Right renal cortex interstitium (tissue), 3 donors: ENCODE data around the gene TRIB2. TPM values are rescaled to one million over a fixed set of nuclear protein-coding genes. Genes with fewer than 3 reads are reported as not detected.
"Not testable (repeated sequence)": the region's sequence is repeated elsewhere in the genome, so short reads cannot be mapped to it uniquely, and the experiment has no call there.

Experiments used
- DNase-seq, 3 donors: peaks; one replicate each; pipeline ENCODE4 v3.0.0-alpha.2; 2013; ENCODE audit warnings: low read depth in 3 of 3, low spot score in 2 of 3
- polyA plus RNA-seq, 3 donors: library from polyadenylated mRNA; unstranded; fragments of 120-200 nt; gene quantifications; one replicate each; pipeline ENCODE4 v1.2.1, GENCODE V29; 2013; ENCODE audit not compliant: insufficient read length in 3 of 3

TRIB2 gene
- polyA plus RNA-seq, result 100 to 1,000 TPM; 205 to 235 (median 233) TPM

DNA sequence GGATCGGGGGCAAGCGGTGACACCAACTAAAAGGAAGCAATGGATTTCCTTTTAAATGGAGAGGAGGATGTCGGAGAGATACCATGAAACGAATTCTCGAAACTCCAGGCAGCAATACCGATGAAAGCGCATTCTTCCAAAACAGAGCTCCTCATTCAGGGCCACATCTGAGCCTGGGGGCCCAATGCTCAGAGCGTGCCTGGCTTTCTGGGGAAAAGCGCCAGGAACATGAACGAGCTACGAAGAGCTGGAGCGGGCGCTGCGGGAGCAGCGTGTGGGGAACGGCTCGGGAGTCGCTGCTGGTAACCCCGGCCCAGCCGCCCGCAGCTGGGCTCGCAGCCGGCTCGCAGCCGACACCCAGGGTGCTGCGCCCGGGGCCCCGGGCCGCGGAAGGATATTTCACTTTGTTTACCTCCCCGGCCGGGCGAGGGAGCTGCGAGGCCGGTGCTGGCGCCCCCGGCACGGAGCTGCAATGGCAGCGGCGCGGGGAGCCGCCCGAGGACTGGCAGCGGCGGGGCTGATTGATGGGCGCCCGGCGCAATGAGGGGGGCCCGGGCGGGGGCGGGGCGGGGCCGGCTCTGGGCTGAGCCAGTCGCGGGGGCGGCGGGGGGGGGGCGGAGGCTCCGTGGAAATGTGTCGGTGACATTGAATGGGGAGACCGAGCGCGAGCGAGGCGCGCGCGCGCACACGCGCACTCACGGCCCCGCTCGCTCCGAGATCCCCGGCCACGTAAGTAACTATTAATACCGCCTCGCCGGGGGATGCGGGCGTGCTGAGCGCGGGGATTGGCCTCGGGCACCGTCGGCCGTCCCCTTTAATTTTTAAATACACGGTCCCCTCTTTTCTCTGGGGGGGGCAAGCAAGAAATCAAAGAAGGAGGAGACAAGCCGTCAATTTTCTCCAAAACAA is at the start of gene TRIB2:
TRIB2 (plus strand) TSS at position 655 of the 909 bp plus-strand sequence. CDS start 1,372 bp downstream, outside the sequence.
- peak in 1 of 3 donors; percentile 65 for DNase-seq

DNA sequence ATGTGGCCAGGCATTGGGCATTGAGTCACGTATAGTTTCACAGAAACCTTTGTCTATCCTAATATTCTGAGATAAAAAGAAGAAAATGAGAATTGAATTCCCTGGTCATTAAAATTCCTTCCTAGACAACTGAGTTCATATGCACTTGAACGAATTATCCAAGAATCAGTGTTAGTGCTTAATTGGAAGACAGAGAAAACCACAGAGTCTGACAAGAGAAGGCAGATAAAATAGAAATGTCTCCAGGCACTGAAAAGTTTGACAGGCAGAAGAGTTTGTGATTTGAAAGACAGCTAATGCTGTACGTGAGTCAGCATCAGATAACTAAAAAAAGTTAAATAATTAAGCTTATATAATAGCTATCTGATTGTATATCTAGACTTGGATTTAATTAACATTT is 47.7 kb upstream of the TRIB2 start:
- no peak for DNase-seq

DNA sequence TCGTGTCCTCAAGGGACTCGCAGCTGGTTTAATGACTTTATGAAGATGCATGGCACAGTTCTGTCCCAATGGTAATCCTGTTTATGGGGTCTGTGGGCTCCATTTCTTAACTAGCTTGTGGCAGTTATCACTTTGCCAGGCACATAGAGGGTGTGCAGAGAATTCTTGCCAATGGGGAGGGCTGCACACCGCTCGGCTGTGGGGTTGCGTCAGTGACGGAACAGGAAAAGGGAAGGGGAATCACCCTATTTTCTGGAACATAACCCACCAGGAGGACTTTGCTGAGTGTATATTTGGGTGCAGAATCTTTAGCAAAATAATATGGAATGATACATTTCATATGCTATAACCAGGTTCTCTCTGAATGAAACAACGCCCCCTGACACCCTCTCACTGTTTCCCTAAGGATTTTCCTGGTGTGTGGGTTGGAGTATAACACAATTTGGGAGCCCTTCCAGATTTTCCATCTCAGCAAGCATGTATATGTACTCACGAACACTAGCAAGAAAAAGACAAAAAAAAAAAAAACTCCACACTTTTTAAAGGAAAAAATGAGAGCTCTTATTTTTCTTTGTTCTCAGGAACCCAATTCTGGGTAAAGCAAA is 43.9 kb upstream of the TRIB2 start:
- no peak for DNase-seq

DNA sequence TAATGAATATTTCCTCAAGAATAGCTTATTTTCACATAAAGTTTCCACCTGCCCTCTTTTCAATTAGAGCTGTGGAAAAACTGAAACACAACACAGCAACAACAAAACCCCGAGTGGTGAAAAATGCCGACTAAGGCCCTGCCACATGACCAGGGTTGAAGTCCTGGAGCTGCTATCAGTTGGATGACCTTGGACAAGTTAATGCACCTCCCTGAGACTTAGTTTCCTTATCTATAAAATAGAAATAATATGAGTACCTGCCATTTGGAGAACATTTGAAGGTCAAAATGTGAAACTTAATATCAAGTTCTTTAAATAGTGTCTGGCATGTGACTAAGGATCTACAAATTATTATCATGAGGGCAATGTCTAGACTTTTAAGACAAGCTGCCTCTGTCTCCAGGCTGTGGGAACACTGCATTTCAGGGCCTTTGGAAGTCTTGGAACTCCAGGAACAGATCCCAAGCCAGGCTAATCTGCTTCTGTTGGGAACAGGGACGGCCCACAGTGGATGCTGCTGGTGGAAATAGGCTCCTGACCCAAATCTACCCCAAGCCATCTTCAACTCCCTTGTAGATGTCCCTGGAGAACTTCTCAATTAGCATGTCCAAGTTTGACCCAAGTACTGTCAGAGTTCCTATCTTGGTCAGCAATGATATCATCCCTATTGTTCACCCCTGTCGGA is 42.0 kb upstream of the TRIB2 start:
- no peak for DNase-seq

DNA sequence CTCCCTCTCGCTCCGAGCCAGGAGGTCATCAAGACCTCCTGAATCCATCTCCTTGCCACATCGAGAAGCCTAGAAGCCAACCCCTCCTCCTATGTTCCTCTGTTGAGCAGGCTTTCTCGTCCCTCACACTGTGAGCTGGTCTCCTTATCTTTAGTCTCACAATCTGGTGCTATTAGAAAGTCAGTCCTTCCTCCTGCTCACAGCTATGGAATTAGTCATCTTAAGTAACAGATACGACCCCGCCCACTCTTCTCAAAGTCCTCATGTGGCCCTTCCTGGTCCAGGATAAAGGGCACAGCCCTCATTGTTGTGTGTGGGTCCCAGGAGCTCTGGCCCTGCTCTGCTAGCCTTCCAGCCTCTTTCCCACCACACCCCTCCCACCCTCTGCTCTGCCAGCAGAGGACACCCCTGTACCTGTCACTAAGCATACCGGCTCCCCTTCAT is 41.4 kb upstream of the TRIB2 start:
- no peak for DNase-seq

DNA sequence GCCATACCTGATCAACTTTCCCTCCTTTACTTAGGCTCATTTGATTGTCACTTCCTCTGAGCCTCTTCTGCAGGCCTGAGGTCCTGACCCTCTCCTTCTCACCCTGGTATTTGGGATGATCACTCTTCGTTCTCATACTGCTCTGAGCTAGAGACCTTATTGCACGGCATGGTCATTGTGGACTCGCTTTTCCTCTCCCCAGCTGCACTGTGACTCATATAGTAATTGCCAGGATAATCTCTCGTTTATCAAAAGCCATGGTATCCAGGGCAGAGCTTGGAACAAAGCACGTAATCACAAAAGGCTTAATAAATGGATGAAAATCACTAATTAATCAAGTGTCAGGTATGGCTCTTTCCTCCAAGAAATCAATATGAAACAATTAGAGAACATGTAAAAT is 40.9 kb upstream of the TRIB2 start:
- DNase-seq, result no peak

DNA sequence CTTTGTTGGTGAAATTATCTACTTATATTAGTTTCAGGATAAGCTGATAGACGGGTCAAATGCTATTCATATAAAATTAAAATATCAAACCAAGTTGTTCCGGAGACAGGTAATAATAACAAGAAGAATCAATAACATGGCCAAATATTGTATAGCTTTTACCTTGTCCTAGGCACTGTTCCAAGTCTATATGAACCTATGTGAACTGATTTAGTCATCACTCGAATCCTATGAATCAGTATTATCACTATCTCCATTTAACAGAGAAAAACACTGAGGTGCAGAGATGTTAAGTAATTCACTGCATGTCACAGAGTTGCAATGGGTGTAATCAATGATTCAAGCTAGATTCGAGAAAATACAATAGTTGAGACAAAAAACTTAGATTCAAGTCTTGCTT is 40.0 kb upstream of the TRIB2 start:
- no peak for DNase-seq

DNA sequence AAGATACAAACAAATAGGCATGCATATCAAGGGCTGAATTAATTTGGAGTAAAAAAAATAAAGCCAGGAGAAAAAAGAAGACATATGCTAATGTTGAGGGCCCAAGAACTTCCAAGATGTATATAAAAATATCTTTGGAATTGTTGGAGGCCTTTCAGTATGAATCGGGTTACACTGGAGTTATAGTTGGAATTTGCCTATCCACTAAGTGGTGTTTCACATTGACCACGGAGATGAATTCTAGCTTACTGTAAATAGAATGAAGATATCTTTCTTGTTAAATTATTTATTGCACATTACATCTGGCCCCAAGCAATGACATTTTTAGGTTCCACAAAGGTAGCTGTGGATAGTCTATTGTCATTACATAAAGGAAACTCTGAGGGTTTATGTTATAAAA is 38.5 kb upstream of the TRIB2 start:
- no peak for DNase-seq

DNA sequence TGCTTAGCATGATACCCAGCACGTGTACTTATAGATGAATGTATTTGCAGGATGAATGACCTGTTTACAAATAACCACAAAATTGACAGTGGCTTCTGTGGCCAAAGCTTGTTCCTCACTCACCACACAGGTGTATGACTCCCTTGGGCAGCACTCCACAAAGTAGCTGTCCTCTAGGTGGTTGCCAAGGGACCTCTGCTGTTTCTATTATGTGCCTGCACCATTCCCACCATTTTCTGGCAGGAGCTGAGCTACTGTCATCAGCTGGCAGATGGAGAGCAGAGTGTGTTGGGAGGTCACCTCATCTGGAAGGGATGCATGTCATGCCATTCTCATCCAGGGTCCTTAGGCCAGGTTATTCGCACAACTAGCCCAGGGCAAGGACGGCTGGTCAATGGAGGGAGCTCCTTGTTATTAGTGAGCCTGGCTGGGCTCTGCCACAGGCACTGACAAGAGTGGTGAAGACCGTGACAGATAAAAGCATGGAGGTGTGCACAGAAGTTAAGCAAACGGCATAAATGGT is 37.1 kb upstream of the TRIB2 start:
- no peak for DNase-seq

DNA sequence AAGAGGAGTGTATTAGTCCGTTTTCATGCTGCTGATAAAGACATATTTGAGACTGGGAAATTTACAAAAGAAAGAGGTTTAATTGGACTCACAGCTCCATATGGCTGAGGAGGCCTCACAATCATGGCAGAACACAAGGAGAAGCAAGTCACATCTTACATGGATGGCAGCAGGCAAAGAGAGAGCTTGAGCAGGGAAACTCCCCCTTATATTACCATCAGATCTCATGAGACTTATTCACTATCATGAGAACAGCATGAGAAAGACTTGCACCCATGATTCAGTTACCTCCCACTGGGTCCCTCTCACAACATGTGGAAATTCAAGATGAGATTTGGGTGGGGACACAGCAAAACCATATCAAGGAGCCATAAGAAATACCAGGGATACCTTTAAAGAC is 36.6 kb upstream of the TRIB2 start:
- DNase-seq, result not testable (repeated sequence)

DNA sequence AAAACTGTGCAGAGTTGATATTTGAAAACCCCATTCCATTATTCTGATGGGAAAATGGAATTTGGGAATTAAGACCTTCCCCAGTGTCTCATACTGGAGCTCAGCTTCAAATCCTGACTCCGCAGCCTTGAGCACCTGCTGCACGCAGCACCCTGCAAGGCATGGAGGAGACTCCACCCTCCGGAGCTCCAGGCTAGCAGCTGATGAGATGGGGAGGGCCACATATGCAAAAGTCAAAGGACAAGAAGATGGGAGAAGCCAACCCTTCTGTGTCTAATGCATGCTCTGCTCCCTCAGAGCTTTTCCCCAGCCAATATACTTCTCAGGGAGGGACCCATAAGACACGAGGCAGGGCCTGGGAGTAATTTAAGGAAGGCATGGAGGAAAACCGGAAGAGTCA is 34.7 kb upstream of the TRIB2 start:
- no peak for DNase-seq

DNA sequence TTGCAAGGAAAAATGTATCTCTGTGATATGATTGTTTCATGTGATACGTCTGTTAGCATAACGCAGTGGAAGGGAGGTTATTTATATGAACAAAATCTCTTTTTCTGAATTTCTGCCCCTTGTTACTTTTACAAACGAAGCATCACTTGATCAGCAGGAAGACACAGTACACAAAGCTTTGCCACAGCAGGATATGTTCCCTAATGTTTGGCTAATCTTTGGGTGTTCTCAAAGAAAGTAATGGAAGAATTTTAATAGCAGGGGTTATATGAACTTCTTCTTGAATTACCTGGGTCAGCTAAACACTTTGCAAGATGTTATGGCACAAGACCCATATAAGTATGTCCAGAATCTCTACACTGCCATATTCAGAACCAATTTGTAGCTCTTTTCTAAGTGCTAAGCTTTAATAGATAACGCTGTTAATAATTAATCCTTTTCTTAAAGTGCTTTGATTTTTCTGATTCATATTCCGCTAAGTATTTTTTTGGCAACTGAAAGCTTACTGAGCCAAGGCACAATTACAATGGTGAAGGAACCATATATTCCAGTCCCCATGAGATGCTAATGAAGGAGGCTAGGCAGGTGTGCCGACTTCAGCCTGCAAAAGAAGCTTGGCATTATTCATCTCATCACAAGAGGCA is 33.2 kb upstream of the TRIB2 start:
- no peak for DNase-seq

DNA sequence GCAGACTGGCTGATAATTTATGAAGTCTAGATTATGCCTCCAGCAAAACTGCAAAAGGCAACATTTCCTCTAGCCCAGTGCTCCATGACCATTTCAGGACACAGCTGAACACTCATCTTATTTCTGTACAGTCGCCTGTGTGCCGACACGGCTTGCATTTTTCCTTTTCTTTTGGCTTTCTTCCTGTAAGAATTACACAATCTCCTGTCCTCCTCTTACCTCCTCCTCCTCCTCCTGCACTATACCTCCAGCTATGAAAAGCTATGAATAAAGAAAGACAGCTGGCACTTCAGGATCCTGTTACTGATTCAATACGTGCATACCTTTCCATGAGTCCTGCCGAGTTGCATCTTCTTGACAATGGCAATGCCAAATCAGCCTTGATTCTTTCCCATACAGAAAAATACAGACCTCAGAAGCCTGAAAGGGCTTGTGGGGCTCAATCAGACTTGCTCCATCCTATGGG is 32.2 kb upstream of the TRIB2 start:
- peak in 2 of 3 donors; percentile 9 to 10 for DNase-seq

DNA sequence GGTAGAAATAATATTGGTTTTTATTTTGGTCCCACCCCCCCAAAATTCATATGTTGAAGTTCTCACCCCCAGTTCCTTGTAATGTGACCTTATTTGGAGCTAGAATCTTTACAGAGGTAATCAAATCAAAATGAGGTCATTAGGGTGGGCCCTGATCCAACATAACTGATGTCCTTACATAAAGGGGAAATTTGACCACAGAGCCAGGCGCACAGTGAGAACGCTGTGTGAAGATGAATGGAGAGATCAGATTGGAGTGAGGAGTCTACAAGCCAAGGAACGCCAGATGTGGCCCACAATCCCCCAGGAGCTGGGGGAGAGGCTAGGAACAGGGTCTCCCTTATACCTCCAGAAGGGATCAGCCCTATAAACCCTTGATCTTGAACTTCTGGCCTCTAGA is 31.6 kb upstream of the TRIB2 start:
- no peak for DNase-seq

DNA sequence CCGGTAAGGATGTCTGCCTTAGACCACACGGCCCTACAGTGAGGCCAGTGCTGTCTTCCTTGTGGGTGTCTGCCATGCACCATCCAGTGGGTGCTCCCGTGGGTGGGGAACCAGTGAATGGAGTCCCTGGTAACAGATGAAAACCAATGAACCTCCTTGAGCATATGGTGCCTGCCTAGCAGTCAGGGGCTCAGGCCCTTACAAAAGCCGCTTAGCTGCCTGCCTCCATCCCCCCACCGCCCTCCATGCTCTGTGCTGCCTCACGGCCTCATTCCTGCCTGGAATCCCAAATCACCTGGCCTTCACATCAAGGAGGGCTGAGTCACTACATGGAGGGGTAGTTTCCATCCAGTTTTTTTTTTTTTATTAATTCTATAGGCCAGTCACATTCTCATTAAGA is 30.8 kb upstream of the TRIB2 start:
- no peak for DNase-seq

DNA sequence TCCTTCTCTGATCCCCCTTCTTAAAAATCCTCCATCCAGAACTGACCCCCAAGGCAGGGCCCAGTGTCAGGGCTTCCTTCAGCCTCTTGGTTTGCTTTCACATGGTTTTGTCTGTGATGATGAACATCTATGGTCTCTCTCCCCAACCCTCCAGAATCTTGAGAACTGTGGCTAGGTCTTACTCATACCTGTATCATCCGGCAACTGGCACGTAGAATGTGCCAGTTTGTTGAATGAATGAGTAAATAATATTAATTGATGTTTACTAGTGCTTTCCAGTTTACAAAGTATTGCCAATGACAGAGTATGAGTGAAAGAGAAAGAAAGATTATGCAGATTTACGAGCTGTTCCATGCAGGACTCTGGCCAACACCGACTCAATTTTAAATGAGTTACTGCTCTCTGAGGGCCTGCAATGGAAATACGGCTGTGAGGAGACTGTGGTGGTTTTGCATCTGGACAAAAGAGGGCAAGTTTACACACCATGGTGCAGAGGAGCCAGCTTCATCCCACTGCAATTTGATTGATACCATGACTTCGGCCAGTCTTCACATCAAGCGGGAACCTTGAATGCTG is 29.9 kb upstream of the TRIB2 start:
- no peak for DNase-seq

DNA sequence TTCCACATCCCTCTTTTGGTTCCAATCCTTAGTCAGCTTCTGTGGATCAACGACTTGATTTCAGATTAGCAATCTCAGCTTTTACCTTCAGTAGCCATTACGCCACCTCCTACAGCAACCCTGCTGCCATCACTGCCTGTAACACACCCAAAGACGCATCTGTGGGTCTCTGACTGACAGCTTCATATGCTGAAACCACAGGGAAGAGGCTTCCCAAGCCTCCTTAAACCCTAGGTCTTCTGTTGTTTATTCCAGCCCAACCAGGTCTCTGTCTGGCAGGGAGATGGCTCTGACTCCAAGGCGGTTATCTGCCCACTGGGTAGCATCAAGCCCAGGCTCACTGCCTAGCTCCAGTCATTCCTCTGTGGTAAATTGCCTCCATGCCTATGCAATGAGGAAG is 28.6 kb upstream of the TRIB2 start:
- no peak for DNase-seq

DNA sequence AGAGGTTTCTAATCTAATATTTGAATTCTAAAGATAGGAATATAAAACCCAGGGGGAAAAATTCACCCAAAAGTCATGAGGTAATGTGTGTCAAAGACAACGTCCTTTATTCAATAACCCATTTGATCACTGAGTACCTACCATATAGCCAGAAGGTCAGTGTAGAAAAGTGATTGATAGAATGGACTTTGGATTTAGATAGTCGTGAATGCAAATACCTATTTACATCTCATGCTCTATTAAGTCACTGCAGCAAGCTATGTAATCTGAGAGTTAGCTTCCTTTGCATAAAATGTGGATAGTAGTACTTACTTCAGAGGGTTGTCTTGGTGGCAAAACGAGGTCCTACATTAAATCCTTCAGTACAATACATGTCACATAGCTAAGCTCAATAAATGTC is 27.8 kb upstream of the TRIB2 start:
- no peak for DNase-seq

DNA sequence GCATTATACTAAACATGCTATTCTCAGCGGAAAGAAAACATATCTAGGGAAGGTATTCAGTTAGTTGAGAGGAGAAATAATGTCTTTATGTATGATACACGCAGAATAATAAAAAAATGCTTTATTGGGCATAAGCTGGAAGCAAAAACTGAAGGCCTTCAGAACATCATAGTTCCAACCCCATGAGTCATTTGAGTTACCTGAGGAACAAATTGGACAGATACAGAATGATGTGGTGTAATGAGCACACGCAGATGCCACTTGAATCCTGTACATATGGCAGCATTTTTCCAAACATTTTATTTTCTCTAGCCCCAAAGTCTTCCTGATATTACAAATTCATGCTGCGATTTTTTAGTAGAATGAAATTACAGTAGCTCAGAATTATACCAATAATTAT is 23.2 kb upstream of the TRIB2 start:
- DNase-seq, result no peak
